Uterus (tissue), 2 donors: ENCODE data around the gene KIRREL3.

Experiments used
- POLR2A ChIP-seq, 2 donors: fragments of 450-650 bp; IDR thresholded peaks; one replicate each; pipeline ENCODE4 v1.6.1; 2016; ENCODE audit warnings: antibody characterized with exemption in 2 of 2, mild to moderate bottlenecking in 1 of 2, moderate library complexity in 1 of 2
- TF ChIP-seq, protein P1 (sequence below), 4 experiments: fragments of 200-600 bp in 2 of 4; fragments of 450-650 bp in 2 of 4; sonication (generic) in 2 of 4; IDR thresholded peaks; one replicate each; pipeline ENCODE4 v1.5.1; 2016 to 2019; ENCODE audit warnings: antibody characterized with exemption in 4 of 4, mild to moderate bottlenecking in 2 of 4, moderate library complexity in 1 of 4

GRCh38 chr11:126703662-126704061 is 296.9 kb downstream of the KIRREL3 start:
- TF ChIP-seq, protein P1, sequence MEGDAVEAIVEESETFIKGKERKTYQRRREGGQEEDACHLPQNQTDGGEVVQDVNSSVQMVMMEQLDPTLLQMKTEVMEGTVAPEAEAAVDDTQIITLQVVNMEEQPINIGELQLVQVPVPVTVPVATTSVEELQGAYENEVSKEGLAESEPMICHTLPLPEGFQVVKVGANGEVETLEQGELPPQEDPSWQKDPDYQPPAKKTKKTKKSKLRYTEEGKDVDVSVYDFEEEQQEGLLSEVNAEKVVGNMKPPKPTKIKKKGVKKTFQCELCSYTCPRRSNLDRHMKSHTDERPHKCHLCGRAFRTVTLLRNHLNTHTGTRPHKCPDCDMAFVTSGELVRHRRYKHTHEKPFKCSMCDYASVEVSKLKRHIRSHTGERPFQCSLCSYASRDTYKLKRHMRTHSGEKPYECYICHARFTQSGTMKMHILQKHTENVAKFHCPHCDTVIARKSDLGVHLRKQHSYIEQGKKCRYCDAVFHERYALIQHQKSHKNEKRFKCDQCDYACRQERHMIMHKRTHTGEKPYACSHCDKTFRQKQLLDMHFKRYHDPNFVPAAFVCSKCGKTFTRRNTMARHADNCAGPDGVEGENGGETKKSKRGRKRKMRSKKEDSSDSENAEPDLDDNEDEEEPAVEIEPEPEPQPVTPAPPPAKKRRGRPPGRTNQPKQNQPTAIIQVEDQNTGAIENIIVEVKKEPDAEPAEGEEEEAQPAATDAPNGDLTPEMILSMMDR (IDR thresholded peaks at IDR 0.05) = no peak
- no peak for TF ChIP-seq POLR2A (IDR thresholded peaks at IDR 0.05)
